ENCODE data around the gene MDM1. TPM values are rescaled to one million over a fixed set of nuclear protein-coding genes. Genes with fewer than 3 reads are reported as not detected.

Gene MDM1
- total RNA-seq, 2 donors from 2014 or later: 34.1 to 60.0 TPM

DNA sequence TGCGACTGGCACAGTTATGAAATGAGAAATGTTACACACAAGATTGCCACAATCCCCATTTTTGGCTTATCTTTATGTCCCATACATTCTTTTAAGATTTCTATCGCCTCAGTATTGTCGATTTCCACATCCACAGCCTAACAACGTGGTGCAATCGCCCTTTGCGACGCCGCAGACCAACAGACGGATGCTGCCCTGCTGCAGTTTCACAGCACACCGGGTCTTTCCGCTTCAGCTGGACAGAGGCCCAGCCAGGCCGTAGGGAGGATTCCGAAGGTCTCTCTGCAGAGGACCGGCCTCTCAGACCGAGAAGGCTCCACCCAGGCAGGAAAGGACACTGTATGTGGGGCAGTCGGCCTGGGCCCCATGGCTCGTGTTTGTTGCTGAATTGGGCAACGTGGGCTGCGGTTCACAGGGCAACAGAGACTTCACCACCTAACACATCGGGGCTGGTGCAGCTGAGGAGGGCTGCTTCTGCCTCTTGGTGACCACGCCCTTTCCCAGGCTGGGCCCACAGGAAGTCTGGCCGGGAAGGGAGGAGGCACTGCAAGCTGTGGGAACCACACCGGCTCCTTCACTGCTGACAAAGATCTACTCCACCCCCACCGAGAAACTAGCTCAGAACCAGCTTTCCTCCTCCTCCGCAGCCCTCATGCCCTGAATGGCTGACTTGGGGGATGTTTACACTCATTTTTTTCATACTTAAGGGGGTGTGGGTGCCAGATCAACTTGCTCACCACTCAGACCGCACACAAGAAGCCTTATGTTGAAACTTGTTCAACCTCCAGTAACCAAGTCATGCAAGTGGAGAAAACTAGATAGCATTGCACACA lies 32.9 kb upstream of the MDM1 start:
- H3K4me3 Mint-ChIP-seq: peak overlapping the region; percentile 79
- H3K27me3 Mint-ChIP-seq: no peaks in the 10 kb centered on the region
- DNase-seq (ENCODE audit: low spot score) (peak; percentile 98), ATAC-seq (peak; percentile 90 to 93)
- H3K9me3 Mint-ChIP-seq: no peaks in the 10 kb centered on the region
- H3K27ac Mint-ChIP-seq: peak overlapping the region; percentile 81 to 90
- H3K36me3 Mint-ChIP-seq: peaks cover 8% of the 10 kb centered on the region
- peaks cover 64 to 82% of the 10 kb centered on the region in 2 donors for H3K4me1 Mint-ChIP-seq (ENCODE audit: low read depth in 2 of 2)

DNA sequence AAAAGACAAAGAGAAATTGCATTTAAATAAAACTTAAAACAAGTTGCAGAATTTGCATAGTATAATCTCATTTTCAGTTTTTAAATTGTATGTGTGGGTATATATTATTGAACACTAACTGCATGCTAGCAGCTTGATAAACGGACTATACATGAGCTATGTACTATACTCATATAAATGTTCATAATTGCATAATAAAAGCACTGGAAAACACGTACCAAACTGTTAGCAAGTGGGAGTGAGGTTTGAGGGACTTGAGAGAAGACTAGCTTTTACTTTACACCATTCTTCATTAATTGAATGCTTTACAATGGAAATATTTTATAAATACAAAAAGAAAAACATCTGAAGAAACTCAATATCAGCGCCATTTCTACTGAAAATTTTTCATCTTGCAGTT lies 32.2 kb upstream of the MDM1 start:
- Mint-ChIP-seq H3K4me3 (peak overlapping the region; percentile 79), H3K36me3 (peaks cover 8% of the 10 kb centered on the region), H3K9me3 (no peaks in the 10 kb centered on the region), H3K4me1 (ENCODE audit: low read depth in 2 of 2) (peaks cover 62 to 79% of the 10 kb centered on the region in 2 donors), H3K27ac (peak overlapping the region; percentile 81 to 90), H3K27me3 (no peaks in the 10 kb centered on the region)
- DNase-seq (ENCODE audit: low spot score) (no peak), ATAC-seq (no peak)

DNA sequence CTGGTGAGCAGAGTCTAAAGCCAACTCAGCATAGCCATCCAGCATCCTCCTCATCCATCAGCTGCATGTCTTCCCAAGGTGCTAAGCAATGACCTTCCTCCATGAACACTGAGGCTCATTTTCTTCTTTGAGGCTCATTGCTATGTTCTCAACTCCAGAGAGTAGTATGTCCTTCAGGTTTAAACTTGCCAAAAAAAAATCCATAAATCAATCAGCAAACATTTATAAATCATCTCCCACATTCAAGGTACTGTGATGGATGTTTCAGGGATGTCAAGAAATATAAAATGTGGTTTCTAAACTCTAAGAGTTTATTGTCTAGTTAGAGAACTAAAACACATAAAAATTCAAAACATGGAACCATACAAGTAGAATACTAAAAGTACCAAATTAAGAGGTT lies 29.8 kb upstream of the MDM1 start:
- DNase-seq (ENCODE audit: low spot score): no peak
- no peaks in the 10 kb centered on the region for H3K27me3 Mint-ChIP-seq
- H3K4me3 Mint-ChIP-seq: peak overlapping the region; percentile 19
- H3K27ac Mint-ChIP-seq: peak overlapping the region; percentile 68 to 90
- H3K4me1 Mint-ChIP-seq (ENCODE audit: low read depth in 2 of 2): peaks cover 58 to 73% of the 10 kb centered on the region in 2 donors
- peaks cover 8% of the 10 kb centered on the region for H3K36me3 Mint-ChIP-seq
- ATAC-seq: no peak
- no peaks in the 10 kb centered on the region for H3K9me3 Mint-ChIP-seq

DNA sequence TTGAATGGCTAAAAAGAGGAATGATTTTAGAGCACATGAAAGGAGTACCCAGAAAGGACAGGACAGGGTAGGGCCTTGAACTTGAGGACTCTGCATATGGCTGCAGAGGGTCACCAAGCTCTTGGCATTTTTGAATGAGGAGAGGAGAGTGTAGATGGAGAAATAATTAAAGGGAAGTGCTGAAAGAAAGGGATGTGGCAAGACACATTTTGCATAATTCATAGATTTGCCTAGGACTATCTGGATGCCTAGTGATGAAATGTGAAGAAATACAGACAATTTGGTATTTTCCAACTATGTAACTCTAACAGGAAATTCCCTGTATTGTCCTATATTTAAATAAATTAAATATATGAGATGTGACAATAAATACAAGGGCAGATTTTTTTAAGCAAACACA lies 27.5 kb upstream of the MDM1 start:
- Mint-ChIP-seq H3K27ac (peak overlapping the region; percentile 65 to 91), H3K4me3 (peak overlapping the region; percentile 18)
- peak in 1 of 2 donors; percentile 49 for ATAC-seq

GRCh38 chr12:68358532-68359485 lies 26.6 kb upstream of the MDM1 start:
- DNase-seq (ENCODE audit: low spot score): peak; percentile 72
- no peaks in the 10 kb centered on the region for H3K9me3 Mint-ChIP-seq
- H3K27ac Mint-ChIP-seq: peak overlapping the region; percentile 65 to 91
- H3K4me3 Mint-ChIP-seq: peak overlapping the region; percentile 18
- H3K36me3 Mint-ChIP-seq: peaks cover 8% of the 10 kb centered on the region
- peaks cover 41 to 47% of the 10 kb centered on the region in 2 donors for H3K4me1 Mint-ChIP-seq (ENCODE audit: low read depth in 2 of 2)
- peak; percentile 80 to 82 for ATAC-seq
- no peaks in the 10 kb centered on the region for H3K27me3 Mint-ChIP-seq

More for the DNA sequence above, 27.5 kb upstream of the MDM1 start:
- Mint-ChIP-seq H3K27me3 (no peaks in the 10 kb centered on the region), H3K36me3 (peaks cover 8% of the 10 kb centered on the region), H3K9me3 (no peaks in the 10 kb centered on the region), H3K4me1 (ENCODE audit: low read depth in 2 of 2) (peaks cover 48 to 56% of the 10 kb centered on the region in 2 donors)
- no peak for DNase-seq (ENCODE audit: low spot score)

DNA sequence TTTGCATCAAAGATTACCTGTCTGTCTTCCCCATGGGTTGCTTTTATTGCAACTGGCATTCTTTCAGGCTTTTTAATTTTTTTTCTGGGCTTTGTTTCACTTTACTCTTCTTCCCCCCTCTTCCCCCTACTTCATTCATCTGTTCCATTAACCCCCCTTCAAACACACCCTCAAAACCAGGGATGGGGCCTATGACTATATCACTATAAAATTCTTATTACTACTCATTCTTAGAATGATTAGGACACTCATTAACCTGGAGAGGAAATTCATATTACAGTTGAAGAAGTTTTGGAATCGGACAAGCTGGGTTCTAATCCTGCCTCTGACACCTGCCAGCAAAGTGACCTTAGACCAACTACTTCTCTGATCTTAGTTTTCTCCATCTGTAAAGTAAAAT lies 24.8 kb upstream of the MDM1 start:
- Mint-ChIP-seq H3K9me3 (no peaks in the 10 kb centered on the region), H3K27me3 (no peaks in the 10 kb centered on the region), H3K36me3 (peaks cover 2% of the 10 kb centered on the region), H3K4me3 (no peak overlapping the region), H3K27ac (peak overlapping the region in 1 of 2 donors; percentile 68), H3K4me1 (ENCODE audit: low read depth in 2 of 2) (peaks cover 29 to 33% of the 10 kb centered on the region in 2 donors)
- ATAC-seq (no peak), DNase-seq (ENCODE audit: low spot score) (no peak)

GRCh38 chr12:68356060-68356695 lies 24.0 kb upstream of the MDM1 start:
- Mint-ChIP-seq H3K27ac (peak overlapping the region in 1 of 2 donors; percentile 68), H3K27me3 (no peaks in the 10 kb centered on the region), H3K4me1 (ENCODE audit: low read depth in 2 of 2) (peaks cover 26% of the 10 kb centered on the region in 2 donors), H3K9me3 (no peaks in the 10 kb centered on the region), H3K4me3 (no peak overlapping the region), H3K36me3 (no peaks in the 10 kb centered on the region)
- no peak for DNase-seq (ENCODE audit: low spot score)
- no peak for ATAC-seq

DNA sequence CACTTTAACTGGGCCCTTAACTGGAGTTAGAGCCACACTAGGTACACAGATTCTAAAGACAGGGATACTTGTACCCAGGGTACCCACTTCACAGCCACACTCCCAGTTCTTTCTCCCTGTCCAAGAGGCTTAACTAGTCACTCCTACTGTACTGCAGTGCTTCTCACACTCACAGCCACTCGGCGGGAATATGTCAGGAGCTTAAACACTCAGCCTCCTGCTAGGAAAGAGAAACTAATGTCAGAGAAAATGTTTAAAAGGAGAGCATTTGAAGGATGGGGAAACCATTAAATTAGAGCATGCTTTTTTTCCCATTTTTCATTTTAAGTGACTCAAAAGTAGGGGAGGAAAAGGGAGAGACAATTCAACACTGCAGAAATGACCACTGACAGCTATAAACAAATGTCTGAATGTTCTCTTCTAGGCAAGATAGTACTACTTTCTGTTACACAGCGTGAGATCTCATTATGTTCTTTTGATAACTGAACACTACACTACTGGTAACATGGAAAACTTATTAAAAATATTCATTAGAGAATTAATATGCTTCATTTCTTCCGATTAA lies 22.9 kb upstream of the MDM1 start:
- DNase-seq (ENCODE audit: low spot score) (no peak), ATAC-seq (no peak)
- H3K9me3 Mint-ChIP-seq: no peaks in the 10 kb centered on the region
- peak overlapping the region in 1 of 2 donors; percentile 16 for H3K27ac Mint-ChIP-seq
- H3K36me3 Mint-ChIP-seq: no peaks in the 10 kb centered on the region
- no peaks in the 10 kb centered on the region for H3K27me3 Mint-ChIP-seq
- H3K4me3 Mint-ChIP-seq: no peak overlapping the region
- H3K4me1 Mint-ChIP-seq (ENCODE audit: low read depth in 2 of 2): peaks cover 22 to 26% of the 10 kb centered on the region in 2 donors

DNA sequence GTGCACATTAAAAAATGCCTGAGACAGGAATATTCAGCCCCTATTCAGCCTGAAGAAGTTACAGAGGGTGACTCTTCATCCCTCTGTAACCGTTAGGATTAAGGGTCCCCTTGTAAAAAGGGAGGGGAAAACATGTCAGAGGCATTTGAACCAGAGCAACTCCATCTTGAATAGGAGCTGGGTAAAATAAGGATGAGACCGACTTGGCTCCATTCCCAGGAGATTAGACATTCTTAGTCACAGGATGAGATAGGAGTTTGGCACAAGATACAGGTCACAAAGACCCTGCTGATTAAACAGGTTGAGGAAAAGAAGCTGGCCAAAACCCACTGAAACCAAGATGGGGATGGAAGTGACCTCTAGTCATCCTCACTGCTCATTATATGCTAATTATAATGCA lies 19.9 kb upstream of the MDM1 start:
- no peaks in the 10 kb centered on the region for H3K9me3 Mint-ChIP-seq
- H3K27me3 Mint-ChIP-seq: no peaks in the 10 kb centered on the region
- H3K4me1 Mint-ChIP-seq (ENCODE audit: low read depth in 2 of 2): peaks cover 6 to 11% of the 10 kb centered on the region in 2 donors
- H3K36me3 Mint-ChIP-seq: no peaks in the 10 kb centered on the region
- H3K4me3 Mint-ChIP-seq: no peak overlapping the region
- no peak overlapping the region for H3K27ac Mint-ChIP-seq
- ATAC-seq: no peak
- DNase-seq (ENCODE audit: low spot score): no peak

DNA sequence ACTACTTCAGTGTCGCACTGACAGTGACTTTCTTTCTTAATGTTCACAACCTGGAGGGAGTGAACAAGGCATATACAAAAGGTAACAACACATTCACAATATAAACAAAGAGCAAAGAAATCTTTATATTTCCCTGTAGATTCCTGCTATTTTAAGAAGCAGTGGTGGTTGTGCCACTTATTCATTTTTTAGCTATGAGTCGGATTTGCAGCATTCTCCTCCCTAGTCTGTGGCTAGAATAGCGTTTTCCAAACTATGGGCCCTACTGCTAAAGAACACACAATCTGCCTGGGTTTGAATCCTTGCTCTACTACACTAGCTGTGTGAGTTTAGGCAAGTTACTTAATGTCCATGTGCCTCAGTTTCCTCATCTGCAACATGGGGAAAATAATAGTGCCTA lies 18.6 kb upstream of the MDM1 start:
- Mint-ChIP-seq H3K27me3 (no peaks in the 10 kb centered on the region), H3K4me3 (no peak overlapping the region), H3K9me3 (no peaks in the 10 kb centered on the region), H3K36me3 (no peaks in the 10 kb centered on the region), H3K4me1 (ENCODE audit: low read depth in 2 of 2) (peaks cover 18% of the 10 kb centered on the region in 2 donors), H3K27ac (no peak overlapping the region)
- DNase-seq (ENCODE audit: low spot score): no peak
- ATAC-seq: no peak

DNA sequence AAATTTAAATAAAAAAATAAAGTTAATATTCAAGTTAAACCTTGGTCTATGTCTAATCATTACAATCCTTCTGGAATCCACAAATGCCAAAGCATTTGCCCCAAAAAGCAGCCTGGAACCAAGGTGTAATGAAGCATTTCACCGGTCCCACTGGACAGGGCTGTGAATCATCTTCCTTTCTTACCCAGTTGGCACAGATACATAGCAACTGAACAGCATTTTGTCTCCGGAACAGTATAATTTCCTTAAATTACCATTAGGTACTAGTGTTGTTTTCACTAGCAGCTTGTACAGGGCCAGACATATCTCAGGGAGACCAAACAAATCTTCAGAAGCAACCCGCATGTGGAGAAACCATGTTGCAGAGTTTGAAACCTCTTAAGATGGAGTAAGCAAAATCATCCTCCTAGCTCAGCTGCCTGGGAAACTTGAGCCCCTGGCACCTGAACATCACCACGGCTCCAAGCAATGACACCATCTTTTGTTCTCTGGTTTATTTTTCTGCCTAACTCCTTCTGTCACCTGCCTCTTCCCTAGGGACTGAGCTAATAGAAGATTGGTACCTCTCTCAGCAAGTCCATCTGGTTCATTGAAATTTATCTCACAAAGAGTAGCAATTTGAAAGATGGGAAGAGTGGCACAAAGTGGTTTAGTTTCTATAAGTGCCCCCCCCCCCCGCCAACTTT lies 17.9 kb upstream of the MDM1 start:
- Mint-ChIP-seq H3K4me3 (no peak overlapping the region), H3K36me3 (no peaks in the 10 kb centered on the region), H3K9me3 (no peaks in the 10 kb centered on the region), H3K27ac (no peak overlapping the region), H3K27me3 (no peaks in the 10 kb centered on the region), H3K4me1 (ENCODE audit: low read depth in 2 of 2) (peaks cover 19 to 20% of the 10 kb centered on the region in 2 donors)
- DNase-seq (ENCODE audit: low spot score) (no peak), ATAC-seq (no peak)

GRCh38 chr12:68349220-68349621 lies 17.1 kb upstream of the MDM1 start:
- DNase-seq (ENCODE audit: low spot score) (no peak), ATAC-seq (no peak)
- Mint-ChIP-seq H3K36me3 (no peaks in the 10 kb centered on the region), H3K4me1 (ENCODE audit: low read depth in 2 of 2) (peaks cover 17 to 20% of the 10 kb centered on the region in 2 donors), H3K27ac (no peak overlapping the region), H3K9me3 (no peaks in the 10 kb centered on the region), H3K27me3 (no peaks in the 10 kb centered on the region), H3K4me3 (no peak overlapping the region)

DNA sequence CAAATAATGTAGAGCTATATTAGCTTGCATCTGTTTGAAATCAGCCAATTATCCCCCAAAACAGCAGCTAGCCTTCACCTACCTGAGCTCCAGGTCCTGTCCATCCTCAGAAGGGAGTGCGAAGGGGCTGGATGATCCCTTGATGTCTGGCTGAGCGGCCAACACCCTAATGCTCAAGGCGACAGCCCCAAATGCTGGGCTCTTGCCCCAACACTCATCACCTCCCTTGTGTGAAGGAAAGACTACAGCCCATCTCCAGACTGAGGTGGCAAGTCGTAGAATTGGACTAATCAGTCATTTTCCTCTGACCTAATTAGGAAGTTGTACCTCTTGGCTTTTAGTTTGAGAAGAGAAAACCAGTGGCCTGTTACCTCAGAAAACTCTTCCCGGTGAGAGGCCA lies 16.3 kb upstream of the MDM1 start:
- H3K4me1 Mint-ChIP-seq (ENCODE audit: low read depth in 2 of 2): peaks cover 17 to 20% of the 10 kb centered on the region in 2 donors

More for the DNA sequence above, 16.3 kb upstream of the MDM1 start:
- Mint-ChIP-seq H3K27ac (no peak overlapping the region), H3K9me3 (no peaks in the 10 kb centered on the region), H3K27me3 (no peaks in the 10 kb centered on the region), H3K4me3 (no peak overlapping the region), H3K36me3 (no peaks in the 10 kb centered on the region)
- ATAC-seq (no peak), DNase-seq (ENCODE audit: low spot score) (no peak)
